ENCODE data around the gene AAGAB. TPM values are rescaled to one million over a fixed set of nuclear protein-coding genes. Genes with fewer than 3 reads are reported as not detected.
A peak's percentile ranks its signal among the peaks of the same experiment; 100 is the strongest.

Gene AAGAB
- total RNA-seq, 3 donors from 2014 or later (not counting 1 experiment from before 2014, with no cell fraction given), result 41.1 to 44.3 (median 42.5) TPM

DNA sequence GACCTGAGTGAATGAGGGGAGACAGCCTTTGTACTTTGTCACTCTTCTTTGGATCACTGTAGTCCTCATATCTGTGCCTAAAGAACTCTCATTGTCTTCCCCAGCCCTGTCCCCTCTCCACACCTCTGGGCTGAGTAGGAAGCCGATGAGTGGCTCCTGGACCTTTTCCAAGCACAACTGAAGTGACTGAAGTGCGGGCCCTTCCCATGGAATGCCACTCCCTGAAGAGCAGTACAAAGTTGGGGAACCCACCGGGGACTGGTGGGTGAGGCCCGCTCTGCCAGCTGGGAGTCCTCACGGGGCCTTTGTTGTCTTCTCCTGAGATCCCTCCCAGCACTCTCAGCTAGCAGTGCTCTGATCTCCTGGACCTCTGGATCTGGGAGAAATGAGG, 90.1 kb downstream of the AAGAB start:
- no peaks in the 10 kb centered on the region for H3K9me3 Mint-ChIP-seq
- H3K36me3 ChIP-seq (ENCODE audit: control insufficient read depth, insufficient read depth, low read length), result peaks cover 42% of the 10 kb centered on the region

GRCh38 chr15:67163180-67163579, 91.3 kb downstream of the AAGAB start:
- no peak overlapping the region for H3K4me3 ChIP-seq (ENCODE audit: low read length)
- peaks cover 27 to 44% of the 10 kb centered on the region in 2 donors for H3K4me1 Mint-ChIP-seq
- no peak overlapping the region for H3K27ac ChIP-seq (ENCODE audit: low read length)
- H3K4me1 ChIP-seq (ENCODE audit: control insufficient read depth, insufficient read depth, low read length), result peaks cover 15% of the 10 kb centered on the region
- no peak overlapping the region for H3K4me3 Mint-ChIP-seq
- peaks cover under 1% of the 10 kb centered on the region for H3K36me3 Mint-ChIP-seq
- intact Hi-C loops (cut with micrococcal nuclease), result no loop called here
- no peaks in the 10 kb centered on the region for H3K9me3 Mint-ChIP-seq
- DNase-seq (no peak), ATAC-seq (no peak)
- H3K27me3 Mint-ChIP-seq (ENCODE audit: low read depth in 2 of 2), result no peaks in the 10 kb centered on the region
- TF ChIP-seq, protein P1, sequence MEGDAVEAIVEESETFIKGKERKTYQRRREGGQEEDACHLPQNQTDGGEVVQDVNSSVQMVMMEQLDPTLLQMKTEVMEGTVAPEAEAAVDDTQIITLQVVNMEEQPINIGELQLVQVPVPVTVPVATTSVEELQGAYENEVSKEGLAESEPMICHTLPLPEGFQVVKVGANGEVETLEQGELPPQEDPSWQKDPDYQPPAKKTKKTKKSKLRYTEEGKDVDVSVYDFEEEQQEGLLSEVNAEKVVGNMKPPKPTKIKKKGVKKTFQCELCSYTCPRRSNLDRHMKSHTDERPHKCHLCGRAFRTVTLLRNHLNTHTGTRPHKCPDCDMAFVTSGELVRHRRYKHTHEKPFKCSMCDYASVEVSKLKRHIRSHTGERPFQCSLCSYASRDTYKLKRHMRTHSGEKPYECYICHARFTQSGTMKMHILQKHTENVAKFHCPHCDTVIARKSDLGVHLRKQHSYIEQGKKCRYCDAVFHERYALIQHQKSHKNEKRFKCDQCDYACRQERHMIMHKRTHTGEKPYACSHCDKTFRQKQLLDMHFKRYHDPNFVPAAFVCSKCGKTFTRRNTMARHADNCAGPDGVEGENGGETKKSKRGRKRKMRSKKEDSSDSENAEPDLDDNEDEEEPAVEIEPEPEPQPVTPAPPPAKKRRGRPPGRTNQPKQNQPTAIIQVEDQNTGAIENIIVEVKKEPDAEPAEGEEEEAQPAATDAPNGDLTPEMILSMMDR (IDR thresholded peaks at IDR 0.05), result no peak
- no peaks in the 10 kb centered on the region for H3K9me3 ChIP-seq (ENCODE audit: control insufficient read depth, insufficient read depth, low read length)
- H3K27ac Mint-ChIP-seq, result peak overlapping the region in 1 of 2 donors; percentile 55
- no peaks in the 10 kb centered on the region for H3K27me3 ChIP-seq (ENCODE audit: control insufficient read depth, insufficient read depth, low read length)
- H3K36me3 ChIP-seq (ENCODE audit: control insufficient read depth, insufficient read depth, low read length), result peaks cover 32% of the 10 kb centered on the region
- WGBS (ENCODE audit: insufficient coverage), result 99% methylated on average over 6 of the region's 6 CpGs

More for the DNA sequence above, 90.1 kb downstream of the AAGAB start:
- intact Hi-C loops (cut with micrococcal nuclease), result no loop called here
- DNase-seq, result no peak
- H3K36me3 Mint-ChIP-seq, result peaks cover 8% of the 10 kb centered on the region
- Histone ChIP-seq H3K4me3 (ENCODE audit: low read length) (no peak overlapping the region), H3K27me3 (ENCODE audit: control insufficient read depth, insufficient read depth, low read length) (no peaks in the 10 kb centered on the region), H3K4me1 (ENCODE audit: control insufficient read depth, insufficient read depth, low read length) (peaks cover 15% of the 10 kb centered on the region), H3K27ac (ENCODE audit: low read length) (no peak overlapping the region), H3K9me3 (ENCODE audit: control insufficient read depth, insufficient read depth, low read length) (no peaks in the 10 kb centered on the region)
- TF ChIP-seq, protein P1 (IDR thresholded peaks at IDR 0.05), result no peak
- H3K27ac Mint-ChIP-seq, result no peak overlapping the region
- H3K27me3 Mint-ChIP-seq (ENCODE audit: low read depth in 2 of 2), result no peaks in the 10 kb centered on the region
- H3K4me1 Mint-ChIP-seq, result peaks cover 28 to 39% of the 10 kb centered on the region in 2 donors
- H3K4me3 Mint-ChIP-seq, result no peak overlapping the region
- 98% methylated on average over 5 of the region's 5 CpGs for WGBS (ENCODE audit: insufficient coverage)
- ATAC-seq, result no peak

DNA sequence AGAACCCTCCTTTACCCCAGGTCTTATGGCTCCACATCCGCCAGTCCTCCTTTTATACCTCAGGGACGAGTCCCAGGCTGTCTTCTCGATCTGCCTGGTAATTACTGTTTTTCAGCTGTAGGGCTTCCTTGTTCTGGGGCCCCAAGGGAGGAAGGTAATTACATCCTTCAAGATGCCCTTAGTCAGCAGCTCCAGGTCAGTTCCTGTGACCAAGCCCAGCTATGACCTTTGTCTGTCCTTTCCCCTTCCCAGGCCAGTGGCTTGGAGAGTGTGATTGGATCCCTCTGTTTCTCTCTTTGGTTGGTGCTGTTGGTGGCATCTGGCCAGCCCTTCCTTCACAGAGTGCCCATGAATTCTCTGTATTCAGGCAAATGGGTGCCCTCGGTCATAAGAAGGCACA, 92.6 kb downstream of the AAGAB start:
- DNase-seq (no peak), ATAC-seq (no peak)
- Mint-ChIP-seq H3K9me3 (no peaks in the 10 kb centered on the region), H3K27ac (peak overlapping the region in 1 of 2 donors; percentile 55), H3K4me3 (no peak overlapping the region), H3K4me1 (peaks cover 40 to 55% of the 10 kb centered on the region in 2 donors), H3K36me3 (no peaks in the 10 kb centered on the region), H3K27me3 (ENCODE audit: low read depth in 2 of 2) (no peaks in the 10 kb centered on the region)
- TF ChIP-seq, protein P1 (IDR thresholded peaks at IDR 0.05), result no peak
- no peak overlapping the region for H3K4me3 ChIP-seq (ENCODE audit: low read length)
- H3K27me3 ChIP-seq (ENCODE audit: control insufficient read depth, insufficient read depth, low read length), result no peaks in the 10 kb centered on the region
- H3K4me1 ChIP-seq (ENCODE audit: control insufficient read depth, insufficient read depth, low read length), result peaks cover 25% of the 10 kb centered on the region
- no peaks in the 10 kb centered on the region for H3K9me3 ChIP-seq (ENCODE audit: control insufficient read depth, insufficient read depth, low read length)
- intact Hi-C loops (cut with micrococcal nuclease), result no loop called here
- 96% methylated on average over 4 of the region's 4 CpGs for WGBS (ENCODE audit: insufficient coverage)
- H3K27ac ChIP-seq (ENCODE audit: low read length), result no peak overlapping the region
- peaks cover 24% of the 10 kb centered on the region for H3K36me3 ChIP-seq (ENCODE audit: control insufficient read depth, insufficient read depth, low read length)

GRCh38 chr15:67161412-67161811, 93.0 kb downstream of the AAGAB start:
- Histone ChIP-seq H3K9me3 (ENCODE audit: control insufficient read depth, insufficient read depth, low read length) (no peaks in the 10 kb centered on the region), H3K27me3 (ENCODE audit: control insufficient read depth, insufficient read depth, low read length) (no peaks in the 10 kb centered on the region), H3K4me1 (ENCODE audit: control insufficient read depth, insufficient read depth, low read length) (peaks cover 25% of the 10 kb centered on the region), H3K27ac (ENCODE audit: low read length) (no peak overlapping the region), H3K4me3 (ENCODE audit: low read length) (no peak overlapping the region), H3K36me3 (ENCODE audit: control insufficient read depth, insufficient read depth, low read length) (peaks cover 20% of the 10 kb centered on the region)
- WGBS (ENCODE audit: insufficient coverage), result 96% methylated on average over 5 of the region's 5 CpGs
- H3K4me1 Mint-ChIP-seq, result peaks cover 42 to 54% of the 10 kb centered on the region in 2 donors
- TF ChIP-seq, protein P1 (IDR thresholded peaks at IDR 0.05), result no peak
- no peak overlapping the region for H3K4me3 Mint-ChIP-seq
- intact Hi-C loops (cut with micrococcal nuclease), result no loop called here
- no peaks in the 10 kb centered on the region for H3K36me3 Mint-ChIP-seq
- no peaks in the 10 kb centered on the region for H3K9me3 Mint-ChIP-seq
- DNase-seq (no peak), ATAC-seq (no peak)
- peak overlapping the region in 1 of 2 donors; percentile 55 for H3K27ac Mint-ChIP-seq
- H3K27me3 Mint-ChIP-seq (ENCODE audit: low read depth in 2 of 2), result no peaks in the 10 kb centered on the region

All from natural killer cell (primary cell).